NCI-H345 (cell line): ENCODE results near the gene APLN.

Experiments
- DNase-seq: peaks from one replicate; lab custom pipeline; 2025; lab: John Stamatoyannopoulos, UW

APLN gene

DNA sequence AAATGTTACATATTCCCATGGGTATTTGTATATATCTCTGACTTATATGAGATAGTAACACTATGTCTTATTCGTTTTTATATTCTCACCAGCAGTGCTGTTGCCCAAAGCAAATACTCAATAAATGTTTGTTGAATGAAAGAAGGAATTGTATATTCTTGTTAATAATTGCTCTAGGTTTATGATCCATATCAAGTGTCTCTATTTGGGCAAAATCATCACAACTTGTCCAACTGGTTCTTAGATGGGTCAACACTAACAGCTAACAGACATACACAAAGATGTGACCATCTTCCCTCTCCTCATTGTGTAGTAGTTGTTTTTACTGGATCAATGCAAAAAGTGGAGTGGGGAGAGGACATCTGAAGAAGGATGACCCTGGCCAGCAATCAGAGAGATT is 6.6 kb upstream of the APLN start:
- DNase-seq, result no peak

DNA sequence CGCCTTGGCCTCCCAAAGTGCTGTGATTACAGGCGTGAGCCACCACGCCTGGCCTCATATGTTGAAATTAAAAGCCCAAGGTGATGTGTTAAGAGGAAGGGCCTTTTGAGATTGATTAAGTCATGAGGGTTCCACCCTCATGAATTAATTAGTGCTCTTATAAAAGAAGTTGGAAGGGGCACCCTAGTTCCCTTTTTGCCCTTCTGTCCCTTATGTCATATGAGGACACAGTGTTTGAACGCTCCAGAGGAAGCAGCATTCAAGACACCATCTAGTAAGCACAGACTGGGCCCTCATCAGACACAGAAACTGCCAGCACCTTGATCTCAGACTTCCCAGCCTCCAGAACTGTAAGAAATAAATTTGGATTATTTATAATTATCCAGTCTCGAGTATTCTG is 5.1 kb upstream of the APLN start:
- no peak for DNase-seq

DNA sequence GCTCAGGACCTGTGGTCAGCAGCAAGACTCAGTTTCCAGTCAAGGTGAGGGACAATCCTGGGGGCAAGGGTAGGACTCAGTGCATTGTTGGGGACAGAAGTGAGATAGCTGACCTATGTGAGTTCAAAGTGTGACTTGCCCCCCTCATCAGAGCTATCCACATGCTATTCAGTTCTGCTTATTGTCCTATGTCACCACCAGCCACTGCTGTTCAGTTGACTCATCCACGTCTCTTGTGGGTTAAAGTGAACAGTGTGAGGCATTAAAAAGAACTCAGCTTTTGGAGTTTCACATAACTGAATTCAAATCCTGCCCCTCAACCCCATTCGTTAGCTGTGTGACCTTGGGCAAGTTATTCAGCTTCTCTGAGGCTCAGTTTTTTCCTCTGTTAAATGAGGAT is 4.4 kb upstream of the APLN start:
- DNase-seq, result no peak

DNA sequence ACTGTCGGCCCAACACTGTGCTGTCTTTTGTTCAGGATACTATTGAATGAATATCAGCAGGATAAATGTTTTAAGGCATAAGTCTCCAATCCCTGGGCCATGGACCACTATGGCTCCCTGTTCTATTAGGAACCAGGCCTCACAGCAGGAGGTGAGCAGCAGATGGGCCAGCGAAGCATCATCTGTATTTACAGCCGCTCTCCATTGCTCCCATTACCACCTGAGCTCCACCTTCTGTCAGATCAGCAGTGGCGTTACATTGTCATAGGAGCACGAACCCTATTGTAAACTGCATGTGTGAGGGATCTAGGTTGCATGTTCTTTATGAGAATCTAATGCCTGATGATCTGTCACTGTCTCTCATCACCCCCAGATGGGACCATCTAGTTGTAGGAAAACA is 3.7 kb upstream of the APLN start:
- no peak for DNase-seq

DNA sequence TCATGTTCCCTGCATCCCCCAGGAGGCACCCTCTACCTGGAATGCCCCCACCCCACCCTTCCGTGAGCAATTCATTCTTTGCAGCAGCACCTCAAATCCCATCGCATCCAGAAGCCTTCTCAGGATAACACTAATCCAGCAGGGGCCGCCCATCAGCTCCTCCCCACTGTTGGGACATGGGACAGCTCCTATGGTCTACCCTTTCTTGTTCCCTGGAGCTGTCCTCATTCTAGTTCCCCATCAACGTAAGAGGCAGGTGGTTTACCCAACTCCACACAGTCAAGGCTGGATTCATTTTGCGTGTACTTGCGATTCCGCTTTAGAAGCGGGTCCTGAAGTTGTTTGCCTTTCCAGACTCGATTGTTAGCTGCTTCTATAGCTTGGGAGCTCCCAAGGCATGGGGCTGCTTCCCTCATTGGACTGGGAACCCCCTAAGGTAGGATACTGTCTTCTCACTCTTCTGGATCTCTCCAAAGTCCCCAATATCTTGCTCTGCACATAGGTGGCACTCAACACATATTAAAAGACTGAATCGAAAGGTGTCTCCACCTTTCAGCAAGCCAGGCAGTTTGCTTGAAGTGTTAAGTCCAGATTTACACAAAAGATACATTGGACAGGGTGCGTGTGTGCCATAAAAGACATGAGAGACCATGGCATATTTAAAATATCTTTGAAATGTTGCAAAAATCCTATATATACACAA is 942 bp upstream of the APLN start:
- peak; percentile 13 for DNase-seq

DNA sequence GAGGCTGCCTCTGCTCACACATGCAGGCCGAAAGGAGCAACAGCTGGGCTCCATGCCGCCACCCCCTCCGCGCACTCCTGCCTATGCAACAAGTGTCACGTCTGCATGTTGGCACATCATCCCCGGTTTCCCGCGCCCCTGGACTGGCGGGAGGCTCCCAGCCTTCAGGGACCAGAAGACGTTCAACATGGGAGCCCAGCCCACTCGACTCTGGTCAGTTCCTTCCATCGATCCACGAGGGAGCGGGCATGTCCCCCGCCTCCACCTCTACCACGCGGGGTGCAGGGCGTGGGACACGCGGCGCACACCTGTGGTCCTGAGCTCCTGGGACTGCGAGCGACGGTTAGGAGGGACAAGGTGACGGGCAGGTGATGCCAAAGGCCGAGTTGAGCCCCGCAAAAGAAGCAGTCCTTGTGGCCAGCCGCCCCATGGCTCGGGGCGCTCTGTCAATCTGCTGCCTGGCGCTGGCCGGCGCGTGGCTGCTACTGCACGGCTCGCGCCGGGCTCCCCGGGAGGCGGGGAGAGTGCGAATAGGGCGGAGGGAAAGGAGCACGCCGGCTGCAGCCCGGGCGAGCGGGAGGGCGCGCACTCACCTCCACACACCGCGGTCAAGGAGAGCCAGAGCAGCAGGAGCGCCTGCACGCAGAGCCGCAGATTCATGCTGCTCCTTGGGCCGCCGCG is 645 bp downstream of the APLN start:
- peak; percentile 41 for DNase-seq

DNA sequence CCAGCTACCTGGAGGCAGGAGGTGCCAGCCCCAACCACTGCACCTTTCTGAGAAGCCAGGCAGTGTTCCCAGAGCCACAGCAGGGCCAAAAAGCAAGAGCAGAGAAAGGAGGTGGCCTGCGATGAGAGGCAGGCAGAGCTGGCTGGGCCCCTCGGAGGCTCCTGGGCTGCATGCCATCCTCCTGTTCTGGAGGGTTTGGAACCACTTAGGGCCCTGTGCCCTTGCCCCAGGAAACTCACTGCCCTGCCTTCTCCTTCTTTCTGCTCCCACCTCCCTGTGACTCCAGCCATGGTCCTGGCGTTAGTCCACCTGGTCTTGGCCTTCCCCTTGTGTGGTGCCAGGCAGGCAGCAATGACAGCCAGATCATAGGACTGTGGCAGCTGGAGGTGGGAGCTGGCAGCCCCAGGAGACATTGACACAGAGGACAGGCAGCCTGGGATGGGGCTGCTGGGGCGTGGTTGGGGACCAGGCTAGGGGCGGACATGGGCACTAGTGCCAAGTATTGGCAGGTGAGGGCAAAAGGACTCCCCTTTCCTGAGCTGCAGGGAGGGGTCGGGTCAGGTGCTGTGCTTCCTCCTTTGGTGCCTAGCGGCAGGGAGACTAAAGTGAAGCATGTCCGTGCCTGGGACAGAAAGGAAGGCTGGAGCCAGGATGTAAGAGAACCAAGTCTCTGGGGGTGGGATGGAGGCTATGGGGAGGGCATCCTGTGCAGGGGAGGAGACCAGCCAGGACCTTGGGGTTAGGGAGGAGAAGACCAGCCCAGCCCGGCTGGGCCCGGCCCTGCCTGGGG is 1.4 kb downstream of the APLN start:
- peak; percentile 18 for DNase-seq

DNA sequence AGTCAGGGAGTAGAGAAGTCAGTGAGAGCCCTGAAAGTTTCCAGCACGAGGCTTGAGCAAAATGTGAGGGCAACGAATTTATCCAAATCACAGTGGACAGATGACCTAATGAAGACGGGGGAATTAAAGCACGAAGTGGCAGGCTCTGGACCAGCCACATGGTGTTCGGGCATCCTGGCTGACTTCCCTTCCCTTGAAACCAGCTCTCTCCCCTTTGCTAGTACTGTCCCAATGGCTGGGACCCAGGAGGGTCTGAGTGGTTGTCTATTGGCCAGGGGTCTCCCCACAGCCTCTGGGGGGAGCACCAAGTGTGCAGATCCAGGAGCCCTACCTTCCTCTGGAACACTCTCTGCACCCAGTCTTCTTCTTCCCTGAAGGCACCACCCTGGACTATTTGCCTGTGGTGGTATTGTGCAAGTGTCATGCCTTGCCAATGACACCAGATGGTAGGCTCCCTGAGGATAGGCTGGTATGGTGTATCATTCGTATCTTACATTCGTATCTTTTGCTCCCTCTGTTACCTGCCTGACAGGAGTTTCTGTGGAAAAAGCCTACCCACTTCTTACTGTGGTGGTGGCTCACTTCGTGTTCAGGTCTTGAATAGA is 2.1 kb downstream of the APLN start:
- no peak for DNase-seq

DNA sequence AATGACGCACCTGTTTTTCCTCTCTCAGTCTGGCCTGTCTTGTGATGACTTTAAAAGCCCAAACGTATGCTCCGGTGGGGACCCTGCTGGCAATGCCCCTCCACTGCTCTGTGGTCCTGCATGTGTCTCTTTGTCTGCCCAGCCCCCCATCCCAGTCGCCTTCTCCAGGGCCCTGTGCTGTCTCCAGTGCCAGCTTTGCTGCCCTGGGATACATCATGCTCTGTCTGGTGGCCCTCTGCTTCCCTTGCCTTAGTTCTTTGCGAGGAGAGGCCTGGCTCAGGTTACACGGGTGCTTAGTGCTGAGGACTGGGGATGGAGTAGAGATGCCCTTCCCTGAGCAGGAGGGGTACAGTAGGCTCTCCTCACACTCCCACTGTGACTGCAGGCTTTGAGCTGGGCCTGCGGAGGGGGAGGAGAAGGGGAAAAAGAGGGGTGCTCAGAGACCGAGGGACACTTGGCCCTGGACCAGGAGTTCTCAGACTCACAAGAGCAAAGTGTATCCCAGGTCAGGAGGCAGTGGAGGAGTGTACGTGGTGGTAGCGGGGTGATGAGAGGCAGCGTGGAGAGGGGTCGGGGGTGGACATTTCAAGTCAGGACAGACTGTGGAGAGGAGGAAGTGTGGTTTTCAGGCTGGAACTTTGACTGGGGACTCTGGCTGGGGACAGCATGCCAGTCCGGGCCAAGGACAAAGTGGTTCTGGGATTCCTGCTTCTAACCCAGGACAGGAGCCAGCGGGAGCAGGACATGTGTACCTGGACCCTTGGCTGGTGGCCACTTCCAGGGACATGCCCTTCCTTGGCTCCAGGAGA is 2.8 kb downstream of the APLN start:
- no peak for DNase-seq

DNA sequence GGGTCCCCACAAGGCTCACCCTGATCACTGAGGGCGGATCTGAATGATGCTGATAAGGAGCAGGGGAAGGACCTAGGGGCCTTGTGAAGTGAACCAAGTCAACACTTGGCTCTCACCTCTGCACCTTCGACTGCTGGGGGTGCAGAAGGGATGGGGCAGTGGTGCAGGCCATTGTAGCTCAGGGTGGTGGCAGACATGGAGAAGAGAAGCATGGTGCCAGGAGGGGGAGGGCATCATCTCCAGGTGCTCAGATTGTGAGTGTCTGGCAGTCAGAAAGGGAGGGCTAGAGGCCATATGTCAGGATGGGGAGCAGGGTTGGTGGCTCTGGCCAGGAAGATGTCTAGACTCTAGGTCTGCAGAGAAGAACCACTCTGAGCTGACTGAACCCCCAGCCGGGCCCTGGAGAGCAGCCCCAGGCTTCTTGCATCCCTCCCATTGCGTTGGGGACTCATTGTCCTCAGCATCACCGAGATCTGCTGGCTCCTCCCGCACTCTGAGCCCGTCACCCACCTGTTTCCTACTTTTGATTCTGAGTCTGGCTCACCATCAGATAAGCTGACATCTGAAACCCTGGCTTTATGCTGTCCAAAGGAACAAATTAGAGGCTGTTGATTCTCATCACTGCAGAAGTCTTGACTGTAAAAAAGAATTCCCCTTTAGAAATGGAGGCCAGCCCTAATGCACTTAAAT is 3.8 kb downstream of the APLN start:
- no peak for DNase-seq

DNA sequence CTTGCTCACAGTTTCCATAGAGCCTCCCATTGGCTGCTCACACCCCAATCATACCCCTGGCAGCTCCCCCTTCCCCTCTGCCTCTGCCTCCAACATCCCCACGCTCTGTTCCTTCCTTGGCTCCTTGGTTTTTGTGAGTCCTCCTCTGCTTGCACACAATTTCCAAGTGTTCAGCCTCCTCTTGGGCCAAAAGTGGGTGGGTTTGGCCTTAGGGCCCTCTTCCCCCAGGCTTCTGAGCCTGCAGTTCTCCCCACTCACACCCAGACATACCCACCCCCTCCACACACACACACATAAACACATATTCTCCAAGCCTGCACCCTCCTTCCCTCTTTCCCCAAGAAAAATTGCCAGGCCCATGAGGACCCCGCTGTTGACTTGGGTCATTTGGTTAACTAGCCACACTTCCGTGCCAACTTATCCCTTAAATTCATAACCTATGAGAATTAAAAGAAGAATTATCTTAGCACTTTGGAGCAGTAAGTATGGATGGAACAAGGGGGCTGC is 4.5 kb downstream of the APLN start:
- no peak for DNase-seq

DNA sequence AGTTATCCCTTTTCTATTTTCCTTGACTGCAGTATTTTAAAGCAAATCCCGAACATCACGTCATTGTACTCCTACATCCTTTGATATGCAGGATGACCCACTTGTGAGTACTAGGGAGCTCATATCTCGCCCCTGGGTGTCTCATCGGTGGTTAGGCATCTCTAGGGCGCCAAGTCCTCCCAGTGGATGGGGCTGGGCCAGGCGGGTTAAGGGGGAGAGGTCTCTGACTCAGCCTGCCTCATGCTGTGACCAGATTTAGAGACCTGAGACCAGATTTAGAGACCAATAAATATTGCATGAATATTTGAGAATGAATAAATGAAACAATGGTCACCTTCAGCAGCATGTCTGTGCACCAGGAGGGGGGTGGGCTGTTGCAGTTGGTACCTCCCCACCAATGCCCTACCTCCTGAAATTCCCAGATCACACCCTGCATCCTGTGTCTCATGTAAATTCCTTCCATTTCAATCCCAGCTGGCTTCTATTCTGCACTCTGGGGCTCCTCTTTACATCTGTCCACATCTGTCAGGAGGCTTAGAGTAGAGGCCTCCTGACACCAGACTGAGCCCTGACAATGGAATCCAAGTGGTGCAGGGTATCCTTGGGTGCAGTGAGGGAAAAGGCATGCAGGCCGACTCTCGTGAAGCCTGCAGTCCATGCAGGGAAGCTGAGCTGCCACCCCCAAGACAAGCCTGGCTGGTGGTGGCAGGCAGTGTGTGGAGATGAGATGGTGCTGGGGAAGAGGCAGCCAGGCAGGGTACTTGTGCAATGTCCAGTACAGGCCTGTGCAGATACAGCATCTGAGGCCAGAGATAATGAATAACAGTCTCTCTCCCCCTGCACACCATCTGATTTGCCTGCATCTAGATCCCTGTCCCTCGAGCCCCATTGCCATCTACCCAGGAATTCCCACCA is 5.2 kb downstream of the APLN start:
- no peak for DNase-seq

DNA sequence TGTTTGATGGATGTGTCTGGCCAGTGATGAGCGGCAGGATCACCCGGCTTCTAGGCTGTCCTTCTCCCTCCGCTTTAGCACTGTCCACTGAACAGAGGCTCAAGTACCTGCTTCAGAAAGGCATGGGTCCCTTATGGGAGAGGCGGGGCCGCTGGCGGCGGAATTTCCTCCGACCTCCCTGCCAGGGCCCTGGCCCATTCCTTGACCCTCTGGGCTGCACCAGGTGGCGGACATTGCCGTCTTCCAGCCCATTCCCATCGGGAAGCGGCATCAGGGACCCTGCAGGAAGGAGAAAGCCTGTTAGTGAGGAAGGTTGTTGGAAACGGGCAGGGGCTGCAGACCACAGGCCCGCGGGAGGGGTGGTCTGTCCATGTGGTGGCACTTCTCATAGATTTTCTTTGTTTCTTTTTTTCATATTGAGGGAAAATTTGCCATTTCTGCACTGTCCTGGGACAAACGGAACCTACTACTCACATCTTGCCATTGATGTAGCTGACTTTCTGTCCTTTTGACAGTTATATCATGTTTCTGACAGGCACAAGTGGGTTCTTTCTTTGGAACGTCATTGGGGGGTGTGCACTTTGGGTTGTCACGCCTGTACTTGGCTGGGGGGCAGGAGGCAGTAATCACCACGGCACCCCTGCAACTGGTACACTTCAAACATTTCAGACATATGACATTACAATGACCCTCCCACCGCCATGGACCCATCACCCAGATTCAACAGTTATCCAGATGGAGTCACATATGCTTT is 6.1 kb downstream of the APLN start:
- DNase-seq, result no peak

DNA sequence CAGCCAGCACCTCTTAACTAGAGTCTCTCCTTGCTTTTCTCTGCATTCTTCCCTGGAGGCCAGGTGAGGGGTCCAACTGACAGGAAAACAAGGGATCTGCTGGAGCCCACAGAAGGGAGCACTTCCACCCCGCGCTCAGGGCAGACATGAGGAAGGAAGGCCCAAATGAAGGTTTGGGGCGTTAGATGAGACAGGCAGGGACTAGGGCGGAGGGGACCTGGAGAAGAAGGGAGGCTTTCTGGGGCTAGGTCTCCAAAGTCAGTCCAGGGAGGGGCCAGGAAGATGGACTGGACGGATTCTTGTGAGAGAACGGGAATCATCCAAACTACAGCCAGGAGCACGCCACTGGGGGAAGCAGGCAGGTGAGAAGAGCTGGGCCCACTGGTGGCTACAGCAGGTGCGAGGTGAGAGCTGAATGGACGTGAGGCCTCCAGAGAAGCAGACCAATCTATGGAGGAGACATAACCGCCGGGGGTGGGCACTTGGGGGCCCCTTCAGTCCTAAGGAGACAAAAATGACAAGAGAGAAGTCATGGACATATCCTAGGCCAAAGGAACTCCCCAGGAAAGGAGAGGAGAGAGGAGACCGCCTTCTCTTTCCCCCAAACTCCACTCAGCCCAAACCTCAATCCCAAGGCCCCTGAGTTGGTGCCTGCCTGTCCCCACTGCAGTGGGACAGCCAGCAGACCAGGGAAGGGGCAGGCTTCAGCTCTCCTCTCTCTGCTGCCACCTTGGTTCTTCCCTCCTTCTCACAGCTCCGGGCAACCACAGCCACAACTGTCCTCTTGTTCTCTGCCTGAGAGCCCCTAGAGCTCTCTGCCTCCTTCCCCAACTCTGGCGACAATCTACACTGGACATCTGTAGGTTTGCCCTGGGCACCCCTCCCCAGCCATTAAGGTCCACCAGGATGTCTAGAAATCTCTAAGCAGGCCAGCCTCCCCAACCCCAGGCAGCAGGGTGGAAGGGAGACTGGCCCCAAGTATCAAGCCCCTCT is 7.0 kb downstream of the APLN start:
- no peak for DNase-seq

DNA sequence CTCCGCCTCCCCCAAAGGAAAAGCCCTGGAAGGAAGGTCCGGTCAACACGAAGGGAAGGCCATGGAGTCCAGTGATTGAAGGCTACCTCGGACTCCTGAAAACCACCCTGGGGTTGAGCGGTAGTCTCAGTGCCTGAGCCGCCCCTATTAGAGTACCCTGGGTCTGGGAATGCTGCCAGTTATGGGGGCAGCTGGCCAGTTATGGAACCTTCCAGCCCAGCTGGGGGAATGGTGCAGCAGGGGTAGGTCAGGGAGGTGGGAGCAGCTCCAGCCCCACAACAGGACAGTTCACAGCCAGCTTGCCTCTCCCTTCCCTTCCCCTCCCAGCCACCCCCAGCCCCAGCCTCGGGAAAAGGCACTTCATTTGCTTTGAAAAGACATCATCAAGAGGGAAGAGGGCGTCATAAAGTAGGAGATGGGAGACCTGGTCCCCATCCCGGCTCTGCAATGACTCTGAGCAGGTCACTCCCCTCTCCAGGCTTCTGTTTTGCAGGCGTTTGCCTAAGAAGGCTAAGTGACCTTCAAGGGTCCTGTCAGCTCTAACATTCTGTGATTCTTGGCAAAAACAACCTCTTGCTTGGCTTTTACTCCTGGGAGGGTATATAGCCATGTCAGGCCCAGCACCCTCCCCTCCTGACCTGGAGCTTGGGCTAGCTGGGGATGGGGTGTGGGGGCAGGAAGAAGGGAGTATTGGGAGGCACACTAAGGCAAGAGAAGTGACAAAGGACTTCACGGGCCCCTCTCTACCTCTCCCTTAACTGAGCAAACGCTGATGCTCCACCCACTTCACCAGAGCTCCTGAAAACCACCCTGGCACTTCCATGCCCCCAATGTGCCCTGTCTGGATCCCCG is 8.0 kb downstream of the APLN start:
- no peak for DNase-seq

DNA sequence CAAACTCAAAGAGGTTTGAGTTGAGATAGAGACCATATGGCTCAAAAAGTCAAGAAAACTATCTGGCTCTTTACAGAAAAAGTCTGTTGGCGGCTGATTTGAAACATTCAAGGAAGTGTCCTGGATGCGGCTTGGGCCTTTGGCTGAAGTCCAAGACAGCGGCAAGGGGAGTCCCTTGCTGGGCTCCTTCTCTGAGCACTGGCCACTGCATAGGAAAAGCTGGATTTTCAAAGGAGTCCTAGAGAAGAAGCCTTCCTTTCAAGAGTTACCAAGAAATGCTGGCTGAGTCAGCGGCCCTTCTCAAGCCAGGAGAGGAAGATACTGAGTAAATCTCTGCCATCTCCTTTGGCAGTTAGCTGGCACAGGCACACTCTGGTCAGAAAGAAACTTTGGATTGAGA is 12.1 kb downstream of the APLN start:
- DNase-seq, result no peak

DNA sequence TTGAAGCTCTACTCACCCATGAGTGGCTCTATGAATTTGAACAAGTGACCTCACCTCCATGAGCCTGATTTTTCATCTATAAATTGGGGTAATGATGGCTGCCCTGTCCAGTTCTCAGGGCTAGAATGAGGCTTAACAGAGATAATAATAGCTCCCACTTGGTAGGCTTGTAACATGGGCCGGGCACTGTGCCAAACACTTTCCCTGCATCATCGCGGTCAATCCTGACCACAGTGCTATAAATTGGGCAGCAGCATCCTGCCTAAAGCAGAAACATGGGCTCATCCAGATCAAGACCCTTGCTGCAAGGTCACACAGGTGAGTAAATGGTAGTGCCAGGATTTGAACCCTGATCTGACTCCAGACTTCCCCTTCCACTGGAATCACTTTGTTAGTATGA is 12.8 kb downstream of the APLN start:
- DNase-seq, result no peak
